Umbilical cord (tissue), 2 donors: ENCODE measurements around the gene FAP. TPM values are rescaled to one million over a fixed set of nuclear protein-coding genes. Genes with fewer than 3 reads are reported as not detected.

Experiments
- DNase-seq: peaks from one replicate; pipeline ENCODE4 v3.0.0-alpha.2; 2015; ENCODE audit warnings: low spot score
- total RNA-seq: library from RNA; depleted of rRNA; stranded (reverse); fragments of >200 nt; gene quantifications from one replicate; pipeline ENCODE4 v1.2.3, GENCODE V29; 2014; ENCODE audit warnings: low replicate concordance; ENCODE audit not compliant: insufficient read depth

The FAP gene, protein sequence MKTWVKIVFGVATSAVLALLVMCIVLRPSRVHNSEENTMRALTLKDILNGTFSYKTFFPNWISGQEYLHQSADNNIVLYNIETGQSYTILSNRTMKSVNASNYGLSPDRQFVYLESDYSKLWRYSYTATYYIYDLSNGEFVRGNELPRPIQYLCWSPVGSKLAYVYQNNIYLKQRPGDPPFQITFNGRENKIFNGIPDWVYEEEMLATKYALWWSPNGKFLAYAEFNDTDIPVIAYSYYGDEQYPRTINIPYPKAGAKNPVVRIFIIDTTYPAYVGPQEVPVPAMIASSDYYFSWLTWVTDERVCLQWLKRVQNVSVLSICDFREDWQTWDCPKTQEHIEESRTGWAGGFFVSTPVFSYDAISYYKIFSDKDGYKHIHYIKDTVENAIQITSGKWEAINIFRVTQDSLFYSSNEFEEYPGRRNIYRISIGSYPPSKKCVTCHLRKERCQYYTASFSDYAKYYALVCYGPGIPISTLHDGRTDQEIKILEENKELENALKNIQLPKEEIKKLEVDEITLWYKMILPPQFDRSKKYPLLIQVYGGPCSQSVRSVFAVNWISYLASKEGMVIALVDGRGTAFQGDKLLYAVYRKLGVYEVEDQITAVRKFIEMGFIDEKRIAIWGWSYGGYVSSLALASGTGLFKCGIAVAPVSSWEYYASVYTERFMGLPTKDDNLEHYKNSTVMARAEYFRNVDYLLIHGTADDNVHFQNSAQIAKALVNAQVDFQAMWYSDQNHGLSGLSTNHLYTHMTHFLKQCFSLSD
- total RNA-seq: 161 TPM

DNA sequence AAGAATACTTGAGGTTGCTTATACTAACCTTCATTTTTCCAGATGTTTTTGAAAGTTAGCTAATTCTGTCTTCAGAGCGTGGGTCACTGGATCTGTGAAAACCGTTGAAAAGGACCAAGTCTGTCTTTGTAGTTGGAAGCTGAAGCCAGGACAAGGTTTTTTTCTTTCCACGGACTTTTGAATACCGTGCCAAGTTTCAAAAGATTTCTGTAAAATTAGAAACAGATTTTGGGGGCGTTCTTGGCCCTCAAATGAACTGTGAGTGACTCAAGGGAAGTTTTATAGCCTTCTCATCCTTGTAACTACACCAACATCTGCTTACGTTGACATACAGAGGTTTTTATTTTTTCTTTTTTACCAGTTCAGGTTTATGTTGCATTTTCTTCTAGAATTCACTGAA, at the start of gene FAP:
Gene FAP (minus strand): TSS at position 152 of the 400 bp plus-strand sequence. CDS start 118 bp downstream, at position 34.
- peak; percentile 94 for DNase-seq

DNA sequence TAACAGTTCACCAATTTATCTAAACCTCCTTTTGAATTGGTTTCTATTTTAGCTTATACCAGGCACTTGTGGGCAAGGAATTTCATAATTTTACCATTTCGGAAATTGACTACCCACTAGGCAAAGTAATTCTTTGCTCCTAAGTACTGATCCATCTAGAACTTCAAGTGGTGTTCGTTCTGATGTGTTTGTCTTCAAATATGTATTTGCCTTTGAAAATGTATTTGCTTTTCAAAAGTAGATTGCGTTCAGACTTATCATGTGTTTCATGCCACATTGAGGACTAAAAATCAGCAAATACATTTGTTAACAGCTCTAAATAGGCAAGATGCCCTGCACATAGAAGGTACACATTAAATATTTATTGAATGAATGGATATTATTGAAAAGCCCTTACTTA, 48.5 kb upstream of the FAP start:
- no peak for DNase-seq

GRCh38 chr2:162282765-162283425, 39.6 kb upstream of the FAP start:
- no peak for DNase-seq

DNA sequence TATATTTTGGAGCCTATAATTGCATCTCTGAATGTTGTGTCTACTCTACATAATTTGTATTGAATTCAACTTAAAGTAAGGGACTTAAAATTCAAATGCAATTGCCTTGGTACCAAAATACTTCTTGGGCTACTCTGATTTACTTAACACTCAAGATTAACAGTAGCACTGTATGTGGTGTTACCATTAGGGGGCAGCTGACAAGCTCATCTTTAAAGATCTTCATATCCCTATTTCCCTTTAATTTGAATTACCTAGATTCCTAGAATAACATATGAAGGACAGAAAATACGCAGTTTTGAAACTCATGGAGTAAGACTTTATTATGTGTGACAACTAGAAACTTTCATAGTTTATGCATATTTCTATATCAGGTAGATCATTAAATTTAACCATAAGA, 37.4 kb upstream of the FAP start:
- DNase-seq: no peak

GRCh38 chr2:162277381-162277780, 34.1 kb upstream of the FAP start:
- DNase-seq: no peak

- DNase-seq: no peak
Observed at GRCh38 chr2:162267996-162268395, 24.8 kb upstream of the FAP start.

GRCh38 chr2:162267496-162267895, 24.3 kb upstream of the FAP start:
- DNase-seq: no peak

- DNase-seq: no peak
Observed at GRCh38 chr2:162266460-162266760, 23.2 kb upstream of the FAP start.

GRCh38 chr2:162265666-162266459, 22.6 kb upstream of the FAP start:
- DNase-seq: no peak

GRCh38 chr2:162261032-162261945, 18.0 kb upstream of the FAP start:
- peak; percentile 24 for DNase-seq

GRCh38 chr2:162258686-162259085, 15.4 kb upstream of the FAP start:
- peak; percentile 22 for DNase-seq

GRCh38 chr2:162258169-162258568, 14.9 kb upstream of the FAP start:
- no peak for DNase-seq

- DNase-seq: no peak
Observed at GRCh38 chr2:162257425-162257824, 14.2 kb upstream of the FAP start.

- DNase-seq: peak; percentile 57
Observed at GRCh38 chr2:162256591-162256991, 13.3 kb upstream of the FAP start.

DNA sequence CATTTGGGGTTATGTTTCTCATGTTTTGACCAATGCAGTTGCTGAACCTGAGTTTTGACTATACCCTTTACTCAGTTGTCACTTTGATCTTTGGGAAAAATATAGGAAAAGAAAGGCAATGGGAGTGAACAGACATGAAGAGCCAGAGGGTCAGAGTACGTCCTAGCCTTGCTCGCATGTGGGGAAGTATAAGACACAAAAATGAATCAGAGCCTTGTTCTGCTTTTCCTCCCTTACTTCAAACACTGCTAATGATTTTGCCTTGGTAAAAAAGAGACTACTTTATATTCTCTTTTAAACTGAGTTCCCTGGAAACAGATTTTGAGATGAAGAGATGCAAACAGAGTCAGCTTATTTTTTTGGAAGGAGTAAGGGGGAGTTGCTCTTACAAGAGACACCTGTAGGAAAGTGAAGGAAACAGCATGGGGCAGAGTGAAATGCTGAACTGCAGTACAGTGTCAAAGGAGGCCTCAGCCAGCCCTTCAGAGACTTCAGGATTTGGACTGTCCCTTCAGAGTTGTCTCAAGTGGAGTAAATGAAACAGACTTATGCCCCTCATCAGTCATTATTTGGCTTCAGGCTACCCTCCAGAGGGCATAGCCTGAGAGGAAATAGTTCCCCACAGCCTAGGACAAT, 11.1 kb upstream of the FAP start:
- no peak for DNase-seq

- DNase-seq: peak; percentile 72
Observed at GRCh38 chr2:162253435-162253834, 10.2 kb upstream of the FAP start.

DNA sequence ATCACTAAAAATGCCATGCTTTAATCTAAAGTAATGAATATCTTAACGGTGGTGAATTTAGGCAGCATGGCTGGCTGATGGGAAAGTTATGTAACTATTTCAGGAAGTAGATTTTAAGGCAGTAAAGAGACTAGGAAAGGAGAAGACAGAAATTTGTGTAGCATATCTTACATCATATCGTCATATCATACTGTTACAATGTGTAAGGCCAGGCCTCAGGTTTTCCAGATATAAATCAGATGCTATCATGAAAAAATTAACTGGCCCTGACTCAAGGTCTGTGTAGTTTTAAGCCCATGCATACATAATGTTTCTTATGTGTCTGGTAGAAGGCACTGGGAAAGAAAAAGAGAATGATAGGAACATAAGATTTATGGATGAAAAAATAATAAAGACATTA, 8.9 kb upstream of the FAP start:
- DNase-seq: peak; percentile 51

DNA sequence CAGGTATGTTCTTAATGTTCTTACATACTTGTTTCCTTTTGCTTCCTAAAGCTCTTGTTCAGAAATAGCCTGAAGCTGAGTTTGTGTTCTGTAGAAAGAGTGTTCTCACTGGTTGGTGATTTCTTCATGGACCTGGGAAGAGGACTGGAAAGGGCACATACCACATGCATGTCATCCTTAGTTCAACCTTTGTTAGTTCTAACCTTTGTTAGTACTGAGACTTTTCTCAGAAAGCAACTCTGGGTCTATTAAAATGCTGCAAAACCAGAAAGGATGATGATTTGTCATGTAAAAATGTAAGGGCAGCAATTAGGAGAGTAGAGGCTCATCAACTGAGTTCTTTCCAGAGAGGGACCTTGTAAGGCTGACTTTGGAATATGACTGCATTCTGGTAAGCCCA, 2.5 kb upstream of the FAP start:
- DNase-seq: peak; percentile 83

GRCh38 chr2:162245061-162245460, 1.8 kb upstream of the FAP start:
- peak; percentile 22 for DNase-seq

- peak; percentile 91 for DNase-seq
Observed at GRCh38 chr2:162244541-162245031, 1.3 kb upstream of the FAP start.
